Measurements from ENCODE around the gene TFF1. TPM values are rescaled to one million over a fixed set of nuclear protein-coding genes. Genes with fewer than 3 reads are reported as not detected.

TFF1 gene
- polyA plus RNA-seq, 1 donor from 2014 or later, result not detected

DNA sequence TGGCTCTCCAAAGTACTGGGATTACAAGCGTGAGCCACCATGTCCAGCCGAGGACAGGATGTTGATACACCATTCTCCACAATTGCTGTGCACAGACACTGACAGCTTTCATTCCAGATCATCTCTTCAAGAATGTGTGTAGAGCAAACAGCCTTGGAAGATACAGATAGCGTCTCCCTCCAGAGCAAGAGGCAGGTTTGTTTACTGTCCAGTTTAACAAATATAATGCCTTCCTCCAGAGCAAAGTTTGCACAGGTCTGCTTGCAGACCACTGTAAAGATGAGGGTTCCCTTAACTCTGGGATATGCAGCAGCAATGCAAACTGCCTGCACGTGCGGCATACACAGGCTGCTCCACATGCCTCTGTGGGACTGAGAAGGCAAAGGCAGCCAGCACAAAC lies 25.0 kb upstream of the TFF1 start:
- H3K9me2 ChIP-seq (ENCODE audit: insufficient read depth, low read length), result no peaks in the 10 kb centered on the region
- H3K36me3 ChIP-seq (ENCODE audit: insufficient read depth, low read length), result no peaks in the 10 kb centered on the region
- no peak overlapping the region for H3K4me3 ChIP-seq (ENCODE audit: low read length)
- no peaks in the 10 kb centered on the region for H3K9me3 ChIP-seq (ENCODE audit: low read length)
- no peaks in the 10 kb centered on the region for H3K27me3 ChIP-seq (ENCODE audit: insufficient read depth, low read depth, low read length)
- H4K20me1 ChIP-seq (ENCODE audit: insufficient read depth), result no peaks in the 10 kb centered on the region
- no peaks in the 10 kb centered on the region for H3F3A ChIP-seq (ENCODE audit: insufficient read depth, low read length, poor library complexity, severe bottlenecking)
- H3K9ac ChIP-seq (ENCODE audit: low read length), result no peak overlapping the region
- no peak overlapping the region for H3K27ac ChIP-seq (ENCODE audit: low read length)
- H3K79me2 ChIP-seq (replicated peaks; ENCODE audit: insufficient read depth, low read length), result no peaks in the 10 kb centered on the region
- H2AFZ ChIP-seq (ENCODE audit: low read depth, low read length), result no peak overlapping the region
- H3K4me2 ChIP-seq (ENCODE audit: low read length), result no peak overlapping the region
- no peak for TF ChIP-seq RAD21 (conservative IDR thresholded peaks at IDR 0.05)
- no peak for TF ChIP-seq SMC3 (conservative IDR thresholded peaks at IDR 0.05; ENCODE audit: poor library complexity)
- no peak for TF ChIP-seq MXI1 (conservative IDR thresholded peaks at IDR 0.05; ENCODE audit: poor library complexity, severe bottlenecking)

DNA sequence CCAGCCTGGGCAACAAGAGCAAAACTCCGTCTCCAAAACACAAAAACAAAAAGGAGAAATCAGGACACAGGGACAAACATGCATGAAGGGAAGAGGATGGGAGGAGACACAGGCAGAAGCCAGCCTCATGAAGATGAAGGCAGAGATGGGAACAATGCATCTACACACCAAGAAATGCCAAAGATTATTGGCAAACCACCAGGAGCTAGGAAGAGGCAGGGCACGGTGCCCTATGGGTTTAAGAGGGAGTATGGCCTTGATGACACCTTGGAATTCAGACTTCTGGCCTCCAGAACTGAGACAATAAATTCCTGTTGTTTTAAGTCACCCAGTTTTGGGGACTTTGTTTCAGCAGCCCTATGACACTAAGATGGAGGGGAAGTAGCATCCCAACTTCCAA lies 24.4 kb upstream of the TFF1 start:
- H2AFZ ChIP-seq (ENCODE audit: low read depth, low read length), result no peak overlapping the region
- no peak overlapping the region for H3K4me3 ChIP-seq (ENCODE audit: low read length)
- H3K9me2 ChIP-seq (ENCODE audit: insufficient read depth, low read length), result no peaks in the 10 kb centered on the region
- H4K20me1 ChIP-seq (ENCODE audit: insufficient read depth), result no peaks in the 10 kb centered on the region
- H3K36me3 ChIP-seq (ENCODE audit: insufficient read depth, low read length), result no peaks in the 10 kb centered on the region
- no peak overlapping the region for H3K9ac ChIP-seq (ENCODE audit: low read length)
- H3K9me3 ChIP-seq (ENCODE audit: low read length), result no peaks in the 10 kb centered on the region
- no peak overlapping the region for H3K4me2 ChIP-seq (ENCODE audit: low read length)
- no peaks in the 10 kb centered on the region for H3K79me2 ChIP-seq (replicated peaks; ENCODE audit: insufficient read depth, low read length)
- H3F3A ChIP-seq (ENCODE audit: insufficient read depth, low read length, poor library complexity, severe bottlenecking), result no peaks in the 10 kb centered on the region
- TF ChIP-seq MXI1 (conservative IDR thresholded peaks at IDR 0.05; ENCODE audit: poor library complexity, severe bottlenecking), result no peak
- TF ChIP-seq, protein P1, sequence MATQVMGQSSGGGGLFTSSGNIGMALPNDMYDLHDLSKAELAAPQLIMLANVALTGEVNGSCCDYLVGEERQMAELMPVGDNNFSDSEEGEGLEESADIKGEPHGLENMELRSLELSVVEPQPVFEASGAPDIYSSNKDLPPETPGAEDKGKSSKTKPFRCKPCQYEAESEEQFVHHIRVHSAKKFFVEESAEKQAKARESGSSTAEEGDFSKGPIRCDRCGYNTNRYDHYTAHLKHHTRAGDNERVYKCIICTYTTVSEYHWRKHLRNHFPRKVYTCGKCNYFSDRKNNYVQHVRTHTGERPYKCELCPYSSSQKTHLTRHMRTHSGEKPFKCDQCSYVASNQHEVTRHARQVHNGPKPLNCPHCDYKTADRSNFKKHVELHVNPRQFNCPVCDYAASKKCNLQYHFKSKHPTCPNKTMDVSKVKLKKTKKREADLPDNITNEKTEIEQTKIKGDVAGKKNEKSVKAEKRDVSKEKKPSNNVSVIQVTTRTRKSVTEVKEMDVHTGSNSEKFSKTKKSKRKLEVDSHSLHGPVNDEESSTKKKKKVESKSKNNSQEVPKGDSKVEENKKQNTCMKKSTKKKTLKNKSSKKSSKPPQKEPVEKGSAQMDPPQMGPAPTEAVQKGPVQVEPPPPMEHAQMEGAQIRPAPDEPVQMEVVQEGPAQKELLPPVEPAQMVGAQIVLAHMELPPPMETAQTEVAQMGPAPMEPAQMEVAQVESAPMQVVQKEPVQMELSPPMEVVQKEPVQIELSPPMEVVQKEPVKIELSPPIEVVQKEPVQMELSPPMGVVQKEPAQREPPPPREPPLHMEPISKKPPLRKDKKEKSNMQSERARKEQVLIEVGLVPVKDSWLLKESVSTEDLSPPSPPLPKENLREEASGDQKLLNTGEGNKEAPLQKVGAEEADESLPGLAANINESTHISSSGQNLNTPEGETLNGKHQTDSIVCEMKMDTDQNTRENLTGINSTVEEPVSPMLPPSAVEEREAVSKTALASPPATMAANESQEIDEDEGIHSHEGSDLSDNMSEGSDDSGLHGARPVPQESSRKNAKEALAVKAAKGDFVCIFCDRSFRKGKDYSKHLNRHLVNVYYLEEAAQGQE (IDR thresholded peaks at IDR 0.05; ENCODE audit: borderline replicate concordance), result no peak
- no peak for TF ChIP-seq SMC3 (conservative IDR thresholded peaks at IDR 0.05; ENCODE audit: poor library complexity)
- TF ChIP-seq TAF1 (IDR thresholded peaks at IDR 0.05; ENCODE audit: low read depth), result no peak
- no peak for TF ChIP-seq POLR2AphosphoS5 (IDR thresholded peaks at IDR 0.05)
- TF ChIP-seq EP300 (conservative IDR thresholded peaks at IDR 0.05; ENCODE audit: poor library complexity, severe bottlenecking), result no peak
- TF ChIP-seq, protein P2, sequence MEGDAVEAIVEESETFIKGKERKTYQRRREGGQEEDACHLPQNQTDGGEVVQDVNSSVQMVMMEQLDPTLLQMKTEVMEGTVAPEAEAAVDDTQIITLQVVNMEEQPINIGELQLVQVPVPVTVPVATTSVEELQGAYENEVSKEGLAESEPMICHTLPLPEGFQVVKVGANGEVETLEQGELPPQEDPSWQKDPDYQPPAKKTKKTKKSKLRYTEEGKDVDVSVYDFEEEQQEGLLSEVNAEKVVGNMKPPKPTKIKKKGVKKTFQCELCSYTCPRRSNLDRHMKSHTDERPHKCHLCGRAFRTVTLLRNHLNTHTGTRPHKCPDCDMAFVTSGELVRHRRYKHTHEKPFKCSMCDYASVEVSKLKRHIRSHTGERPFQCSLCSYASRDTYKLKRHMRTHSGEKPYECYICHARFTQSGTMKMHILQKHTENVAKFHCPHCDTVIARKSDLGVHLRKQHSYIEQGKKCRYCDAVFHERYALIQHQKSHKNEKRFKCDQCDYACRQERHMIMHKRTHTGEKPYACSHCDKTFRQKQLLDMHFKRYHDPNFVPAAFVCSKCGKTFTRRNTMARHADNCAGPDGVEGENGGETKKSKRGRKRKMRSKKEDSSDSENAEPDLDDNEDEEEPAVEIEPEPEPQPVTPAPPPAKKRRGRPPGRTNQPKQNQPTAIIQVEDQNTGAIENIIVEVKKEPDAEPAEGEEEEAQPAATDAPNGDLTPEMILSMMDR (IDR thresholded peaks at IDR 0.05; ENCODE audit: poor library complexity, severe bottlenecking), result no peak
- no peak for TF ChIP-seq EZH2 (IDR thresholded peaks at IDR 0.05; ENCODE audit: borderline replicate concordance, insufficient read depth, low read length, poor library complexity, severe bottlenecking)
- no peak for TF ChIP-seq RAD21 (conservative IDR thresholded peaks at IDR 0.05)
- H3K27ac ChIP-seq (ENCODE audit: low read length), result no peak overlapping the region
- H3K27me3 ChIP-seq (ENCODE audit: insufficient read depth, low read depth, low read length), result no peaks in the 10 kb centered on the region

DNA sequence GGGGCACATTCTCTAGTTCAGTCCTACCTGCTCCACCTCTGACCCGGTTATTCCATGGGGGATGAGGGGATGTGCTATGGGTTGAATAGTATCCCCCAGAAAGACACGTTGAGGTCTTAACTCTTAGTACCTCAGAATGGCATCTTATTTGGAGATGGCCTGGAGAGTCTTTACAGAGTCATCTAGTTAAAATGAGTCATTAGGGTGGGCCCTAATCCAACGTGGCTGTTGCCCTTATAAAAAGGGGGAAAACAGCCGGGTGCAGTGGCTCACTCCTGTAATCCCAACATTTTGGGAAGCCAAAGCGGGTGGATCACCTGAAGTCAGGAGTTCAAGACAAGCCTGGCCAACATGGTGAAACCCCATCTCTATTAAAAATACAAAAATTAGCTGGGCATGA lies 23.9 kb upstream of the TFF1 start:
- H3K27me3 ChIP-seq (ENCODE audit: insufficient read depth, low read depth, low read length), result no peaks in the 10 kb centered on the region
- no peak overlapping the region for H3K27ac ChIP-seq (ENCODE audit: low read length)
- H3K4me3 ChIP-seq (ENCODE audit: low read length), result no peak overlapping the region
- no peaks in the 10 kb centered on the region for H3K9me2 ChIP-seq (ENCODE audit: insufficient read depth, low read length)
- TF ChIP-seq MXI1 (conservative IDR thresholded peaks at IDR 0.05; ENCODE audit: poor library complexity, severe bottlenecking) (no peak), SMC3 (conservative IDR thresholded peaks at IDR 0.05; ENCODE audit: poor library complexity) (no peak), EZH2 (IDR thresholded peaks at IDR 0.05; ENCODE audit: borderline replicate concordance, insufficient read depth, low read length, poor library complexity, severe bottlenecking) (no peak), EP300 (conservative IDR thresholded peaks at IDR 0.05; ENCODE audit: poor library complexity, severe bottlenecking) (no peak), RAD21 (conservative IDR thresholded peaks at IDR 0.05) (no peak), POLR2AphosphoS5 (IDR thresholded peaks at IDR 0.05) (no peak), TAF1 (IDR thresholded peaks at IDR 0.05; ENCODE audit: low read depth) (no peak)
- TF ChIP-seq, protein P2 (IDR thresholded peaks at IDR 0.05; ENCODE audit: poor library complexity, severe bottlenecking), result no peak
- TF ChIP-seq, protein P1 (IDR thresholded peaks at IDR 0.05; ENCODE audit: borderline replicate concordance), result no peak
- H2AFZ ChIP-seq (ENCODE audit: low read depth, low read length), result no peak overlapping the region
- H3K79me2 ChIP-seq (replicated peaks; ENCODE audit: insufficient read depth, low read length), result no peaks in the 10 kb centered on the region
- no peak overlapping the region for H3K9ac ChIP-seq (ENCODE audit: low read length)
- no peaks in the 10 kb centered on the region for H3K36me3 ChIP-seq (ENCODE audit: insufficient read depth, low read length)
- no peaks in the 10 kb centered on the region for H3K9me3 ChIP-seq (ENCODE audit: low read length)
- H3K4me2 ChIP-seq (ENCODE audit: low read length), result no peak overlapping the region
- no peaks in the 10 kb centered on the region for H3F3A ChIP-seq (ENCODE audit: insufficient read depth, low read length, poor library complexity, severe bottlenecking)
- H4K20me1 ChIP-seq (ENCODE audit: insufficient read depth), result no peaks in the 10 kb centered on the region

All from neural cell (in vitro differentiated cells).